Keratinocyte (primary cell): ENCODE data around the gene VSIG8.

ENCODE experiments used
- EZH2 ChIP-seq: IDR thresholded peaks from one replicate; pipeline ENCODE4 v1.6.1; 2012; ENCODE audit warnings: inconsistent platforms, mild to moderate bottlenecking, low read length, moderate library complexity
- TF ChIP-seq, protein P1 (sequence below), 3 experiments: IDR thresholded peaks in 1 of 3; conservative IDR thresholded peaks in 1 of 3; optimal IDR thresholded peaks in 1 of 3; 2 replicates in 2 of 3; 3 replicates in 1 of 3; pipeline versions ENCODE3 to v1.5.1; 2011; ENCODE audit warnings: low read length in 3 of 3, mild to moderate bottlenecking in 3 of 3, moderate library complexity in 2 of 3, control low read depth in 1 of 3, inconsistent platforms in 1 of 3; ENCODE audit not compliant: insufficient read depth in 2 of 3; ENCODE audit errors: extremely low read depth in 1 of 3

DNA sequence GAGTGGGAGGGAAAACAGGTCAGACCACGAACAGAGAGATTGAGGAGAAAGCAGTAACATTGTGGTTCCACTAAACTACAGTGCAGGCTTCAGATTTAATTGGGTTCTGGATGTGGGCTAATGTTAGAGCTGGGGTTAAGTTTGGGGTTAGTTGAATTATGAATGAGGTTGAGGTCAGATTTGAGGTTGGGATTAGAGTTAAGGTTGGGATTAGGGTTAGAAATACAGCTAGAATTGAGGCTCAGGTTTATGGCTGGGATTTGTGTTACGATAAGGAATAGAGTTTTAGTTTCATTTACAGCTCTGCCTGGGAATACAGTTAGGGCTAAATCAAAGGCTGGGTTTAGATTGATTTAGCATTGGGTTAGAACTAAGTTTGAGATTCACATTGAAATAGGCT is 1.8 kb upstream of the VSIG8 start:
- TF ChIP-seq, protein P1, sequence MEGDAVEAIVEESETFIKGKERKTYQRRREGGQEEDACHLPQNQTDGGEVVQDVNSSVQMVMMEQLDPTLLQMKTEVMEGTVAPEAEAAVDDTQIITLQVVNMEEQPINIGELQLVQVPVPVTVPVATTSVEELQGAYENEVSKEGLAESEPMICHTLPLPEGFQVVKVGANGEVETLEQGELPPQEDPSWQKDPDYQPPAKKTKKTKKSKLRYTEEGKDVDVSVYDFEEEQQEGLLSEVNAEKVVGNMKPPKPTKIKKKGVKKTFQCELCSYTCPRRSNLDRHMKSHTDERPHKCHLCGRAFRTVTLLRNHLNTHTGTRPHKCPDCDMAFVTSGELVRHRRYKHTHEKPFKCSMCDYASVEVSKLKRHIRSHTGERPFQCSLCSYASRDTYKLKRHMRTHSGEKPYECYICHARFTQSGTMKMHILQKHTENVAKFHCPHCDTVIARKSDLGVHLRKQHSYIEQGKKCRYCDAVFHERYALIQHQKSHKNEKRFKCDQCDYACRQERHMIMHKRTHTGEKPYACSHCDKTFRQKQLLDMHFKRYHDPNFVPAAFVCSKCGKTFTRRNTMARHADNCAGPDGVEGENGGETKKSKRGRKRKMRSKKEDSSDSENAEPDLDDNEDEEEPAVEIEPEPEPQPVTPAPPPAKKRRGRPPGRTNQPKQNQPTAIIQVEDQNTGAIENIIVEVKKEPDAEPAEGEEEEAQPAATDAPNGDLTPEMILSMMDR (optimal IDR thresholded peaks at IDR 0.05 in 1 of 3, IDR thresholded peaks at IDR 0.05 in 1 of 3, conservative IDR thresholded peaks at IDR 0.05 in 1 of 3; ENCODE audit: extremely low read depth in 1 of 3, insufficient read depth in 2 of 3, low read length in 3 of 3) = no peak
- no peak for TF ChIP-seq EZH2
